Mammary epithelial cell (primary cell): ENCODE data around the gene ARHGEF19.

Source experiments
- EZH2 ChIP-seq: IDR thresholded peaks from 2 replicates; pipeline ENCODE4 v1.6.1; 2012; ENCODE audit warnings: low read length, inconsistent platforms, borderline replicate concordance
- TF ChIP-seq, protein P1 (sequence below), 2 donors: IDR thresholded peaks in 1 of 2; conservative IDR thresholded peaks in 1 of 2; 2 replicates each; pipeline ENCODE4 v1.5.1; 2011 to 2012; ENCODE audit warnings: inconsistent platforms in 2 of 2, low read length in 2 of 2, mild to moderate bottlenecking in 2 of 2, control low read depth in 1 of 2, low read depth in 1 of 2; ENCODE audit not compliant: insufficient read depth in 1 of 2; ENCODE audit errors: extremely low read depth in 1 of 2

DNA sequence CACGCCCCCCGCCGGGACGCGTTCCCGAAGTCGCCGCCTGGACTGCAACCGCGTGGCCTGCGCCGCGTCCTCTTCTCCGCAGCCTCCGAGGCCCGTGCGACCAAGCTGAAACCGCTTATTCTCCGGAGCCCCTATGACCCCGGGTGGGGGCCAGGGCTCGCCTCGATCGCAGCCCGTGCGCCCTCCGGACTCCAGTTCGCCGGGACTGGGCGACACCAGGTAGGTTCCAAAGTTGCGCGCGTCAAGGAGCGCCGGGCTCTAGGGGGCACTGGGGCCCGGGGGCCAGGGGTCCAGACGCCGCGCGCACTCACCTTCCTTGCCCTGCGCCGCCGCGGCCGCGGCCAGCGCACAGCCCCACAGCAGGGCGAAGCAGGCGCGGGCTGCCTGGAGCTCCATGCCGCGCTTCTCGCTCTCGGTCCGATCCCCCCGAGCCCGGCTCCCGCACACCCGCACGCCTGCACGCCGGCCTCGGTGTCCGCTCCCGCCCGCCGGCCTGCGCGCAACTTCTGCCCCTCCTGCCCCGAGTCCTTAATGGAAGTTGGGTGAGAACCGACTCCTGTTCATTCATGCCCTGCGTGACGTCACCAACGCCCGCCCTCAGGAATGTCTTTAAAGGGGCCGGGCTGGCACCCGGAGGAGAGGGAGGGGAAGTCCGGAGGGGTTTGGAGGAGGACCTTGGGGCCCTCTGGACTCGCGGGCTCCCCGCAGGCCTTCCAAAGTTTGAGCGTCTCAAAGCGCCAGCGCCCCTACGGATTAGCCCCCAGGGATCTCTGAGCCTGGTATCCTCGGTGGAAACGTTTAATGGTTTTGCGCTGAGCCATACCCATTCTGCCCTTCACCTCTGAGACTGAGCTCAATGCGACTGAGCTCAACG lies 56.7 kb downstream of the ARHGEF19 start, which contains the start of gene EPHA2:
- TF ChIP-seq EZH2: no peak
- TF ChIP-seq, protein P1, sequence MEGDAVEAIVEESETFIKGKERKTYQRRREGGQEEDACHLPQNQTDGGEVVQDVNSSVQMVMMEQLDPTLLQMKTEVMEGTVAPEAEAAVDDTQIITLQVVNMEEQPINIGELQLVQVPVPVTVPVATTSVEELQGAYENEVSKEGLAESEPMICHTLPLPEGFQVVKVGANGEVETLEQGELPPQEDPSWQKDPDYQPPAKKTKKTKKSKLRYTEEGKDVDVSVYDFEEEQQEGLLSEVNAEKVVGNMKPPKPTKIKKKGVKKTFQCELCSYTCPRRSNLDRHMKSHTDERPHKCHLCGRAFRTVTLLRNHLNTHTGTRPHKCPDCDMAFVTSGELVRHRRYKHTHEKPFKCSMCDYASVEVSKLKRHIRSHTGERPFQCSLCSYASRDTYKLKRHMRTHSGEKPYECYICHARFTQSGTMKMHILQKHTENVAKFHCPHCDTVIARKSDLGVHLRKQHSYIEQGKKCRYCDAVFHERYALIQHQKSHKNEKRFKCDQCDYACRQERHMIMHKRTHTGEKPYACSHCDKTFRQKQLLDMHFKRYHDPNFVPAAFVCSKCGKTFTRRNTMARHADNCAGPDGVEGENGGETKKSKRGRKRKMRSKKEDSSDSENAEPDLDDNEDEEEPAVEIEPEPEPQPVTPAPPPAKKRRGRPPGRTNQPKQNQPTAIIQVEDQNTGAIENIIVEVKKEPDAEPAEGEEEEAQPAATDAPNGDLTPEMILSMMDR (conservative IDR thresholded peaks at IDR 0.05 in 1 of 2, IDR thresholded peaks at IDR 0.05 in 1 of 2; ENCODE audit: extremely low read depth in 1 of 2, insufficient read depth in 1 of 2, low read depth in 1 of 2, low read length in 2 of 2): no peak
